Mammary epithelial cell (primary cell): ENCODE measurements around the gene PACSIN2.

Experiments used
- EZH2 ChIP-seq: IDR thresholded peaks from 2 replicates; pipeline ENCODE4 v1.6.1; 2012; ENCODE audit warnings: low read length, inconsistent platforms, borderline replicate concordance
- TF ChIP-seq, protein P1 (sequence below), 2 donors: IDR thresholded peaks in 1 of 2; conservative IDR thresholded peaks in 1 of 2; 2 replicates each; pipeline ENCODE4 v1.5.1; 2011 to 2012; ENCODE audit warnings: inconsistent platforms in 2 of 2, low read length in 2 of 2, mild to moderate bottlenecking in 2 of 2, control low read depth in 1 of 2, low read depth in 1 of 2; ENCODE audit not compliant: insufficient read depth in 1 of 2; ENCODE audit errors: extremely low read depth in 1 of 2

DNA sequence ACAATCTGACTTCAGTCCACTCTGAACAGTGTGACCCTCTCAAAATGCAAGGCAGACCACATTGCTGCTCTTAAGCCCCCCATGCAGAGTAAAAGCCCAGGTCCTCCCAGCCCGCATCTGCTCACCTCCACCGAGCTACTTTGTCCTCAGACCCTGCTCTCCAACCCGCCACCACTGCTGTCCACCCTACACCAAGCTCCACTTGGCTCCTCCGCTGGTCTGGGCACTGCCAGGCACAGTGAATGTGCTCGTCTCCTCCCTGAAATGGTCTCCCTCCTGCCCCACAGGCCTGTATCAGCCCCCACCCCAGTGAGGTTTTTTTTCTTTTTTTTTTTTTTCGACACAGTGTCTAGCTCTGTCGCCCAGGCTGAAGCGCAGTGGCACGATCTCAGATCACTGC is 90.5 kb downstream of the PACSIN2 start:
- TF ChIP-seq EZH2 = no peak
- TF ChIP-seq, protein P1, sequence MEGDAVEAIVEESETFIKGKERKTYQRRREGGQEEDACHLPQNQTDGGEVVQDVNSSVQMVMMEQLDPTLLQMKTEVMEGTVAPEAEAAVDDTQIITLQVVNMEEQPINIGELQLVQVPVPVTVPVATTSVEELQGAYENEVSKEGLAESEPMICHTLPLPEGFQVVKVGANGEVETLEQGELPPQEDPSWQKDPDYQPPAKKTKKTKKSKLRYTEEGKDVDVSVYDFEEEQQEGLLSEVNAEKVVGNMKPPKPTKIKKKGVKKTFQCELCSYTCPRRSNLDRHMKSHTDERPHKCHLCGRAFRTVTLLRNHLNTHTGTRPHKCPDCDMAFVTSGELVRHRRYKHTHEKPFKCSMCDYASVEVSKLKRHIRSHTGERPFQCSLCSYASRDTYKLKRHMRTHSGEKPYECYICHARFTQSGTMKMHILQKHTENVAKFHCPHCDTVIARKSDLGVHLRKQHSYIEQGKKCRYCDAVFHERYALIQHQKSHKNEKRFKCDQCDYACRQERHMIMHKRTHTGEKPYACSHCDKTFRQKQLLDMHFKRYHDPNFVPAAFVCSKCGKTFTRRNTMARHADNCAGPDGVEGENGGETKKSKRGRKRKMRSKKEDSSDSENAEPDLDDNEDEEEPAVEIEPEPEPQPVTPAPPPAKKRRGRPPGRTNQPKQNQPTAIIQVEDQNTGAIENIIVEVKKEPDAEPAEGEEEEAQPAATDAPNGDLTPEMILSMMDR (conservative IDR thresholded peaks at IDR 0.05 in 1 of 2, IDR thresholded peaks at IDR 0.05 in 1 of 2; ENCODE audit: extremely low read depth in 1 of 2, insufficient read depth in 1 of 2, low read depth in 1 of 2, low read length in 2 of 2) = no peak
